BE2C (cell line): ENCODE data around the gene RNPEPL1.

Experiments
- DNase-seq: peaks from one replicate; pipeline ENCODE4 v3.0.0-alpha.2; 2020
- H3K27me3 ChIP-seq: fragments of 250-450 bp; sonication (Bioruptor Pico); 2 replicates; pipeline ENCODE4 v1.5.1; 2020; ENCODE audit warnings: mild to moderate bottlenecking
- H3K36me3 ChIP-seq: fragments of 250-450 bp; sonication (Bioruptor Pico); 2 replicates; pipeline ENCODE4 v1.5.1; 2020; ENCODE audit warnings: mild to moderate bottlenecking
- H3K4me1 ChIP-seq: fragments of 250-450 bp; sonication (Bioruptor Pico); 2 replicates; pipeline ENCODE4 v1.5.1; 2020
- H3K4me3 ChIP-seq: 2 replicates; pipeline ENCODE4 v1.5.1; 2011; ENCODE audit warnings: low read depth, low read length
- H3K9me3 ChIP-seq: fragments of 250-450 bp; sonication (Bioruptor Pico); 2 replicates; pipeline ENCODE4 v1.5.1; 2020
- TF ChIP-seq, protein P1 (sequence below): IDR thresholded peaks from 2 replicates; pipeline ENCODE4 v1.5.1; 2012; ENCODE audit warnings: mild to moderate bottlenecking, low read depth, low read length

RNPEPL1 gene

DNA sequence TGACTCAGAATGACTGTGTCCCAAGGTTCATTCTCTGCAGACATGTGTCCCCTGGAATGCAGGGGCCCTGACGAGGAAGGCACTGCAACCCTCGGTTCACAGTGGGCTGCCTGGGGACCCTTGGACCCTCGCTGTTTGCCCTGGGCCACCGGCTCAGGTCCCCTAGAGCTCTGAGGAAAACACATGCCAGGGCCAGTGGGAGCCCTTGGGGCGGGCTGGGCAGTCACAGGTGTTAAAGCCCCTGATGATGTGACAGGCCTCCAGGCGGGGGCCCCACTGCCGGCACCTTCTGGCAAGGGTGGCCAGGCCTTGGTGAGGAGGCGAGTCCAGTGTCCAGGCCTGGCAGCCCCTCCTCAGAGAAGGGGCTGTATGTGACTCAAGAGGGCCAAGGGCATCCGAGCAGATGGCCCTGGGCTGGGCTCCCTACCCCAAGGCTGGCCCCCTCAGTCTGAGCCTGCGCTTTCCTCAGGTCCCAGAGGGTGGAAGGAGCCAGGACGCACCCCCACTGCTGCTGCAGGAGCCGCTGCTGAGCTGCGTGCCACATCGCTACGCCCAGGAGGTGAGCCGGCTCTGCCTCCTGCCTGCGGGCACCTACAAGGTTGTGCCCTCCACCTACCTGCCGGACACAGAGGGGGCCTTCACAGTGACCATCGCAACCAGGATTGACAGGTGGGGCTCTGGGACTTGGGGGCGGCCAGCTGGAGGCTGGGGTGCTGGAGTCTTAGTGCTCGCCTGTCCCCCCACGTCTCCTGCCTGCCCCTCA lies 29.3 kb downstream of the RNPEPL1 start:
- Histone ChIP-seq H3K36me3 (peaks cover 13% of the 10 kb centered on the region), H3K4me3 (no peak overlapping the region), H3K9me3 (no peaks in the 10 kb centered on the region), H3K27me3 (no peaks in the 10 kb centered on the region), H3K4me1 (no peaks in the 10 kb centered on the region)
- peak; percentile 4 for DNase-seq
- TF ChIP-seq, protein P1, sequence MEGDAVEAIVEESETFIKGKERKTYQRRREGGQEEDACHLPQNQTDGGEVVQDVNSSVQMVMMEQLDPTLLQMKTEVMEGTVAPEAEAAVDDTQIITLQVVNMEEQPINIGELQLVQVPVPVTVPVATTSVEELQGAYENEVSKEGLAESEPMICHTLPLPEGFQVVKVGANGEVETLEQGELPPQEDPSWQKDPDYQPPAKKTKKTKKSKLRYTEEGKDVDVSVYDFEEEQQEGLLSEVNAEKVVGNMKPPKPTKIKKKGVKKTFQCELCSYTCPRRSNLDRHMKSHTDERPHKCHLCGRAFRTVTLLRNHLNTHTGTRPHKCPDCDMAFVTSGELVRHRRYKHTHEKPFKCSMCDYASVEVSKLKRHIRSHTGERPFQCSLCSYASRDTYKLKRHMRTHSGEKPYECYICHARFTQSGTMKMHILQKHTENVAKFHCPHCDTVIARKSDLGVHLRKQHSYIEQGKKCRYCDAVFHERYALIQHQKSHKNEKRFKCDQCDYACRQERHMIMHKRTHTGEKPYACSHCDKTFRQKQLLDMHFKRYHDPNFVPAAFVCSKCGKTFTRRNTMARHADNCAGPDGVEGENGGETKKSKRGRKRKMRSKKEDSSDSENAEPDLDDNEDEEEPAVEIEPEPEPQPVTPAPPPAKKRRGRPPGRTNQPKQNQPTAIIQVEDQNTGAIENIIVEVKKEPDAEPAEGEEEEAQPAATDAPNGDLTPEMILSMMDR, result no peak

DNA sequence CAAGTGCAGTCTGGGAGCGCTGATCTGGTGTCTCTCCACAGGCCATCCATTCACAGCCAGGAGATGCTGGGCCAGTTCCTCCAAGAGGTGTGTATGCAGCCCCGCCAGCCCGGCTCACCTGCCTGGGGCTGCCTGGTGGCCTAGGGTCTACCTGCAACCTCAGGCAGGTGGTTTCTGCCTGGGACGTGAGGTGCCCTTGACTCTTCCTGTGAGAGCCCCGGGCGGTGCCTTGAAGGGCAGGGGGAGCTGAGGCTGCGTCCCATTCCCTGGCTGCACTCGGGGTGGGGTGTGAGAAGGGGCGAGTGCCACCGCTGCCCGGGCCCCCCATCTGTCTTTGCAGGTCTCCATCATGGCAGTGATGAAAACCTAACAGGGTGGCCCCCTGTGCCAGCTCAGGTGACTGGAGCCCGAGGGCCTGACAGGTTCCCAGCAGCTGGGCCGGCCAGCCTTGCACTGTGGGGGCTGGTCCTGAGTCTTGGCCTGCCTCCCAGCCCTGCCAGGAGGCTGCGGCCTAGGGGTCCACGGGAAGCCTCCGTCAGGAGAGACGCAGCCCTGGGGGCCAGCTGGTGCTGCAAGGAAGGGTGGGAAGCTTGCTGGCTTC lies 30.1 kb downstream of the RNPEPL1 start:
- Histone ChIP-seq H3K9me3 (no peaks in the 10 kb centered on the region), H3K36me3 (peaks cover 13% of the 10 kb centered on the region), H3K4me3 (no peak overlapping the region), H3K27me3 (no peaks in the 10 kb centered on the region), H3K4me1 (no peaks in the 10 kb centered on the region)
- DNase-seq, result peak; percentile 4
- TF ChIP-seq, protein P1, result no peak

DNA sequence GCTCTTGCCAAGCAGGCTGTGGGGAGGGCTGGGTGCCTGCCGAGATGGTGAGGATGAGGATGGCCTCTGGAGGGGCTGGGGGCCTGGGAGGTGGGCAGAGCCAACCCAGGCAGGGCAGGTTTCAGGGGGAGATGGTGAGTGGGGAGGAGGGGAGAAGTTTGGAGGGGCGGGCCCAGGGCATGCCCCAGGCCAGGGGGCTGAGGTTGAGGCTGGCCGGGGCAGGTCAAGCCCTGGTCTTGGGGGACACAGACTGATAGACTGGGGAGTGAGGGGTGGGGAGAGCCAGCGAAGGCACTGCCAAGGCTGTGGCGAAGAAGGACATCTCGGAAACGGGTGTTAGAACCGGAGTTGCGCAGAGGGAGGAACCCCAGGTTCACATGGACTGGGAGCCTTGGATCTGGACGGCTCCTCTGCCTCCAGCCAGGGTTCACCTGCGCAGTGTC lies 30.9 kb downstream of the RNPEPL1 start:
- Histone ChIP-seq H3K4me3 (no peak overlapping the region), H3K36me3 (peaks cover 13% of the 10 kb centered on the region), H3K27me3 (no peaks in the 10 kb centered on the region), H3K9me3 (no peaks in the 10 kb centered on the region), H3K4me1 (no peaks in the 10 kb centered on the region)
- DNase-seq, result no peak
- TF ChIP-seq, protein P1, result no peak

DNA sequence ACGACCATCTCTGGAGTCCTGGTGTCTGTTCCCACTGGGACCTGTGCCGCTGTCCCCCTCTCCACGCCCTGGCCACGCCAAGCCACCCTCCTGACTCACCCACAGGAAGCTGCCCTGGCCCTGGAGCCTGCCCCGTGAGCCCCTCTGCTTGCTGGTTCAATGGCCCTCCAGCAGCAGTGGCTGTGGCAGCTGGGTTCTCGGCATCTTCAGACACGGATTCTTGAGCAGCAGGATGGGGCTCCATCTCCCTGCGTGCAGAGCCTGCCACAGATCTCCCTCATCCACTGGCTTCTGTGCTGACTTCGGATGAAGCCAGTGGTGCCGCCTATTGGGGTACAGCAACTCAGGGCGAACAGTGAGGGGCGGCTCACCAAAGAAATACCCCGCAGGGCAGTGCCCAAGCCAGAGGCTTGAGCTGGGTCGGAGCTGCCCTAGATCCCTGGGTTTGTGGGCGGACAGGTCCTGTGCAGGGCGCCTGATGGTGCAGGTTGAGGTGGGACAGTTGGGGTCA lies 32.2 kb downstream of the RNPEPL1 start:
- H3K9me3 ChIP-seq, result no peaks in the 10 kb centered on the region
- H3K4me3 ChIP-seq, result no peak overlapping the region
- TF ChIP-seq, protein P1, result no peak
- peaks cover 7% of the 10 kb centered on the region for H3K36me3 ChIP-seq
- no peak for DNase-seq
- H3K4me1 ChIP-seq, result no peaks in the 10 kb centered on the region
- H3K27me3 ChIP-seq, result no peaks in the 10 kb centered on the region

DNA sequence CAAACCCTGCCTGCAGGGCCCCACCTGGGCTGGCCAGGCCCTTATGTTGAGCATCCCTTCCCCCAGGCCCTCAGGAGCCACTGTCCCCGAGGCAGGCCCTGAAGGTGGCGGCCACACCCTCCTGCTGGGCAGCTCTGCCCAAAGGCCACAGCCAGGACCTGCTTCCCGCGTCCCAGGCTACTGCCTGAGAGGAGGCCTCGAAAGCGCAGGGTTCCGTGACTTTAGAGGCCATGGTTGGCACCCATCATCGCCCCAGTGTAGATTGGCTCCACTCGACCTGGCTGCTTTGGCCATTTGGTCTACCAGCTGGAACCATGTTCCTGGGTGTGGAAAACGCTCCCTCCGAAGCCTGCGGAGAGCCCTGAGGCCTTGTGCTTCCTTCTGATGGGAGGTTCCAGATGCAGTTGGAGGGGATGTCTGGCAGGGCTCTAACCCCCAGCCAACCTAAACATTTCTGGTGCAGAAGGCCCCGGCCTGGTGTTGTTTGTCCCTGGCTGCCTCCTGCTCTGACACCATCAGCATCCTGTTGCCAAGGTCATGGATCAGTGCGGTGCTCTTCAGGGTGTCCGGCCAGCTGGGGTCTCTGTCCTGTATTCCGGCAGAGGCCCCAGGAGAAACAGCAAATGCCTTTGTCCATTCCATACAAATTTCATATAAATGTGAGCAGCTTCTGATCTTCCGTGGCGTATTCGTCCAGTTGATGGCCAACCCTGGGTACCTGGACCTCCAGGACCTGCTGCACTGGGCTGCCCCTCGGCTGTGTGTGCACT lies 33.0 kb downstream of the RNPEPL1 start:
- peak; percentile 8 for DNase-seq
- H3K36me3 ChIP-seq, result peaks cover 3% of the 10 kb centered on the region

More for the DNA sequence above, 33.0 kb downstream of the RNPEPL1 start:
- TF ChIP-seq, protein P1, result no peak
- no peak overlapping the region for H3K4me3 ChIP-seq
- H3K9me3 ChIP-seq, result no peaks in the 10 kb centered on the region
- H3K4me1 ChIP-seq, result no peaks in the 10 kb centered on the region
- H3K27me3 ChIP-seq, result no peaks in the 10 kb centered on the region
